Neuronal stem cell (in vitro differentiated cells): Measurements from ENCODE around the gene TMEM51.
A peak's percentile ranks its signal among the peaks of the same experiment; 100 is the strongest.

Source experiments
- DNase-seq: peaks from one replicate; pipeline ENCODE4 v3.0.0-alpha.2; 2013; ENCODE audit warnings: low spot score
- H2AFZ ChIP-seq: one replicate; pipeline ENCODE4 v1.6.1; 2013; ENCODE audit warnings: mild to moderate bottlenecking, low read length, inconsistent platforms
- H2AK5ac ChIP-seq: 2 replicates; pipeline ENCODE4 v1.6.1; 2013; ENCODE audit warnings: low read depth, mild to moderate bottlenecking, inconsistent platforms, low read length, moderate library complexity, mixed read lengths
- H2BK120ac ChIP-seq: 2 replicates; pipeline ENCODE4 v1.6.1; 2013; ENCODE audit warnings: low read depth, mild to moderate bottlenecking, inconsistent platforms, low read length, moderate library complexity, mixed read lengths
- H2BK12ac ChIP-seq: one replicate; pipeline ENCODE4 v1.6.1; 2013; ENCODE audit warnings: low read length, inconsistent platforms
- H2BK15ac ChIP-seq: 2 replicates; pipeline ENCODE4 v1.6.1; 2013; ENCODE audit warnings: mild to moderate bottlenecking, low read length, inconsistent platforms, mixed read lengths
- H2BK5ac ChIP-seq: one replicate; pipeline ENCODE4 v1.6.1; 2013; ENCODE audit warnings: inconsistent platforms, mild to moderate bottlenecking, low read length, moderate library complexity
- H3K14ac ChIP-seq: one replicate; pipeline ENCODE4 v1.6.1; 2013; ENCODE audit warnings: low read length, inconsistent platforms
- H3K18ac ChIP-seq: 2 replicates; pipeline ENCODE4 v1.6.1; 2013; ENCODE audit warnings: low read length, inconsistent platforms
- H3K23ac ChIP-seq: 2 replicates; pipeline ENCODE4 v1.6.1; 2013; ENCODE audit warnings: low read depth, mild to moderate bottlenecking, mixed read lengths, low read length, inconsistent platforms; ENCODE audit not compliant: poor library complexity
- H3K27ac ChIP-seq: replicated peaks from 3 replicates; pipeline ENCODE4 v1.5.1; 2013; ENCODE audit warnings: low read length, inconsistent platforms
- H3K27me3 ChIP-seq, 3 experiments: 2 replicates each; pipeline ENCODE4 v1.6.1; 2013; ENCODE audit warnings: low read length in 3 of 3, mild to moderate bottlenecking in 2 of 3, inconsistent platforms in 1 of 3, low read depth in 1 of 3, mixed read lengths in 1 of 3, moderate library complexity in 1 of 3; ENCODE audit not compliant: control insufficient read depth in 3 of 3, insufficient read depth in 3 of 3
- H3K36me3 ChIP-seq, 2 donors: replicated peaks in 1 of 2; 2 replicates each; pipeline ENCODE4 v1.6.1; 2013; ENCODE audit warnings: low read length in 2 of 2; ENCODE audit not compliant: control insufficient read depth in 2 of 2, insufficient read depth in 2 of 2
- H3K4ac ChIP-seq: 2 replicates; pipeline ENCODE4 v1.6.1; 2013; ENCODE audit warnings: inconsistent platforms, mild to moderate bottlenecking, low read length, moderate library complexity
- H3K4me1 ChIP-seq, 2 donors: 1 replicate in 1 of 2; 2 replicates in 1 of 2; pipeline ENCODE4 v1.6.1; 2013; ENCODE audit warnings: low read length in 2 of 2, low read depth in 1 of 2; ENCODE audit not compliant: control insufficient read depth in 2 of 2, insufficient read depth in 1 of 2
- H3K4me2 ChIP-seq: one replicate; pipeline ENCODE4 v1.6.1; 2013; ENCODE audit warnings: mild to moderate bottlenecking, low read length, inconsistent platforms; ENCODE audit not compliant: insufficient read depth, poor library complexity, severe bottlenecking
- H3K4me3 ChIP-seq, 2 donors: 2 replicates each; pipeline ENCODE4 v1.5.1; 2013; ENCODE audit warnings: low read length in 2 of 2, mild to moderate bottlenecking in 2 of 2, inconsistent platforms in 1 of 2, moderate library complexity in 1 of 2
- H3K79me1 ChIP-seq: one replicate; pipeline ENCODE4 v1.6.1; 2013; ENCODE audit warnings: low read depth, mild to moderate bottlenecking, inconsistent platforms, low read length, moderate library complexity
- H3K9ac ChIP-seq: one replicate; pipeline ENCODE4 v1.6.1; 2013; ENCODE audit warnings: mild to moderate bottlenecking, low read depth, low read length, inconsistent platforms; ENCODE audit not compliant: poor library complexity
- H3K9me3 ChIP-seq, 2 donors: replicated peaks in 1 of 2; 2 replicates each; pipeline versions ENCODE3 to v1.6.1; 2013; ENCODE audit warnings: low read length in 2 of 2, mild to moderate bottlenecking in 2 of 2, inconsistent platforms in 1 of 2, low read depth in 1 of 2, mixed read lengths in 1 of 2, moderate library complexity in 1 of 2; ENCODE audit not compliant: control insufficient read depth in 2 of 2, insufficient read depth in 1 of 2
- H4K8ac ChIP-seq: one replicate; pipeline ENCODE4 v1.6.1; 2013; ENCODE audit warnings: low read depth, mild to moderate bottlenecking, inconsistent platforms, low read length, moderate library complexity
- H4K91ac ChIP-seq: one replicate; pipeline ENCODE4 v1.6.1; 2013; ENCODE audit warnings: low read length, low read depth, mild to moderate bottlenecking, inconsistent platforms; ENCODE audit not compliant: poor library complexity
- WGBS, 2 donors: extraction: QIAGEN DNeasy Blood & Tissue Kit; methylation state at CpG; one replicate each; pipeline ENCODE4 v1.1.7; 2013; ENCODE audit warnings: missing lambda C conversion rate in 2 of 2, mixed read lengths in 1 of 2; ENCODE audit not compliant: insufficient read length in 2 of 2, insufficient replicate concordance in 1 of 2; ENCODE audit errors: extremely low coverage in 2 of 2; 5-methylcytosine and 5-hydroxymethylcytosine counted together

Gene TMEM51

GRCh38 chr1:15186846-15187151, 33.3 kb downstream of the TMEM51 start:
- Histone ChIP-seq H2AFZ (no peak overlapping the region), H3K9ac (no peak overlapping the region), H2BK5ac (no peak overlapping the region), H3K23ac (peak overlapping the region; percentile 90), H2BK12ac (peak overlapping the region; percentile 46), H3K36me3 (no peaks in the 10 kb centered on the region), H3K4me1 (peaks cover 17 to 25% of the 10 kb centered on the region in 2 donors), H3K4me3 (no peak overlapping the region), H2BK120ac (no peak overlapping the region), H3K4me2 (no peak overlapping the region), H3K27me3 (no peaks in the 10 kb centered on the region), H2BK15ac (peak overlapping the region; percentile 88), H3K4ac (no peak overlapping the region), H3K79me1 (no peaks in the 10 kb centered on the region), H3K18ac (peak overlapping the region; percentile 76), H3K27ac (no peak overlapping the region), H2AK5ac (peak overlapping the region; percentile 77), H4K8ac (no peak overlapping the region), H3K9me3 (no peaks in the 10 kb centered on the region), H4K91ac (no peak overlapping the region), H3K14ac (no peak overlapping the region)
- no CpG with 5 or more reads among the region's 6 CpGs for WGBS, 2 donors
- DNase-seq: no peak

GRCh38 chr1:15187175-15188129, 33.9 kb downstream of the TMEM51 start:
- Histone ChIP-seq H2BK5ac (no peak overlapping the region), H3K36me3 (no peaks in the 10 kb centered on the region), H4K91ac (peak overlapping the region; percentile 82), H2BK12ac (peak overlapping the region; percentile 82), H3K9me3 (no peaks in the 10 kb centered on the region), H2BK120ac (no peak overlapping the region), H3K4me3 (no peak overlapping the region), H3K27ac (no peak overlapping the region), H3K18ac (peak overlapping the region; percentile 81), H3K23ac (peak overlapping the region; percentile 5), H2AK5ac (peak overlapping the region; percentile 77), H2BK15ac (peak overlapping the region; percentile 61), H3K79me1 (no peaks in the 10 kb centered on the region), H3K4me1 (peaks cover 17 to 25% of the 10 kb centered on the region in 2 donors), H4K8ac (no peak overlapping the region), H3K14ac (peak overlapping the region; percentile 83), H3K27me3 (no peaks in the 10 kb centered on the region), H3K4ac (no peak overlapping the region), H3K9ac (no peak overlapping the region), H2AFZ (no peak overlapping the region), H3K4me2 (no peak overlapping the region)
- WGBS, 2 donors: no CpG with 5 or more reads among the region's 15 CpGs
- no peak for DNase-seq

DNA sequence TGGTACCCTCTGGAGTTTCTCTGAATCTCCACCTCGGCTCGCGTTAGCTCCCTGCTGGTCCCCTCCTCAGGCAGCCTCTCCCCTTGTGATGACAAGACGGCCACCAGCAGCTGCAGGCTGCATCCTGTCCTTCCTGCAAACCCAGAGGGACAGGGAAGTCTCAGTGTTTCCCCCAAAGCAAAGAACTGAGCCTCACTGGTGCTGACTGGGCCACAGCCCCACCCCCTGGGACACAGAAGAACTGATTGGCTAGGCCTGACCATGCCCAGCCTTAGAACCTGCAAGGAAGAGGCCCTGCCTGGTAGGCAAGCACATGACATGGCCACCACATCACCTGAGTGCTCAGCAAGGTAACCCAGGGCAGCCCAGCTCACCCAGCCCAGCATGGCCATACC, 34.6 kb downstream of the TMEM51 start:
- Histone ChIP-seq H3K4me1 (peaks cover 17 to 25% of the 10 kb centered on the region in 2 donors), H3K4me2 (no peak overlapping the region), H3K14ac (peak overlapping the region; percentile 9), H2BK120ac (no peak overlapping the region), H3K79me1 (no peaks in the 10 kb centered on the region), H3K9me3 (no peaks in the 10 kb centered on the region), H3K27me3 (no peaks in the 10 kb centered on the region), H3K27ac (no peak overlapping the region), H3K36me3 (no peaks in the 10 kb centered on the region), H3K18ac (peak overlapping the region; percentile 65), H2AFZ (no peak overlapping the region), H2BK15ac (no peak overlapping the region), H2BK5ac (no peak overlapping the region), H4K91ac (no peak overlapping the region), H2AK5ac (peak overlapping the region; percentile 54), H3K4me3 (no peak overlapping the region), H3K4ac (no peak overlapping the region), H4K8ac (no peak overlapping the region), H3K9ac (no peak overlapping the region), H3K23ac (peak overlapping the region; percentile 5), H2BK12ac (no peak overlapping the region)
- WGBS, 2 donors: no CpG with 5 or more reads among the region's 4 CpGs
- no peak for DNase-seq

DNA sequence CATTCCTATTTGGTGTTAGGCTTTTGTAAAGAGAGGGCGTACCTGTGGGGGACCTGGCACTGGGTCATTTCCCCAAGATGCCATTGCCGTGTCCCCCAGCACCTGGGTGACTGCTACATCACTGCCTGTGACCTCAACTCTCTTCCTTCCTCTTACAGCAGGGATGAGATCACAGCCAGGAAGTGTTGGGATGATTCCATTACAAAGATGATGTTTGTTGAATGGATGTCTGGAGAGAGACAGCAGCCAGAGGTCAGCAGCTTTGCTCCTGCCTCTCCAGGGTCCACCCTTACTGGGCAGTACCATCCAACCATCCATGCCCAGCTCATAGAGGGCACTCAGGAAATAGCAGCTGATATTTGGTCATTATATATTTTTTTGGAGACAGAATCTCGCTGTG, 35.1 kb downstream of the TMEM51 start:
- Histone ChIP-seq H3K9ac (no peak overlapping the region), H3K27me3 (no peaks in the 10 kb centered on the region)
- no CpG with 5 or more reads among the region's 3 CpGs for WGBS, 2 donors

More for the DNA sequence above, 35.1 kb downstream of the TMEM51 start:
- no peak overlapping the region for H3K4ac ChIP-seq
- H3K4me1 ChIP-seq: peaks cover 17 to 25% of the 10 kb centered on the region in 2 donors
- H2BK120ac ChIP-seq: no peak overlapping the region
- no peak overlapping the region for H3K4me3 ChIP-seq
- H3K79me1 ChIP-seq: no peaks in the 10 kb centered on the region
- no peak overlapping the region for H3K23ac ChIP-seq
- H2AFZ ChIP-seq: no peak overlapping the region
- H2BK12ac ChIP-seq: no peak overlapping the region
- no peaks in the 10 kb centered on the region for H3K9me3 ChIP-seq
- H4K91ac ChIP-seq: no peak overlapping the region
- no peak overlapping the region for H2BK5ac ChIP-seq
- H2AK5ac ChIP-seq: no peak overlapping the region
- no peak overlapping the region for H4K8ac ChIP-seq
- no peak overlapping the region for H3K4me2 ChIP-seq
- no peak overlapping the region for H3K14ac ChIP-seq
- no peak overlapping the region for H3K18ac ChIP-seq
- H2BK15ac ChIP-seq: no peak overlapping the region
- no peaks in the 10 kb centered on the region for H3K36me3 ChIP-seq
- no peak overlapping the region for H3K27ac ChIP-seq
- no peak for DNase-seq
